GM21360 (cell line): ENCODE measurements around the gene RASEF.
"Not testable (repeated sequence)": the region's sequence is repeated elsewhere in the genome, so short reads cannot be mapped to it uniquely, and the experiment has no call there.

Experiments used
- ATAC-seq: cut with Tn5 transposase; IDR thresholded peaks from one replicate; pipeline ENCODE4 v1.9.1; 2021; ENCODE audit warnings: mild to moderate bottlenecking, moderate library complexity; ENCODE audit not compliant: unreplicated experiment

Gene RASEF

GRCh38 chr9:82975176-82975575, 87.8 kb downstream of the RASEF start:
- ATAC-seq = no peak

DNA sequence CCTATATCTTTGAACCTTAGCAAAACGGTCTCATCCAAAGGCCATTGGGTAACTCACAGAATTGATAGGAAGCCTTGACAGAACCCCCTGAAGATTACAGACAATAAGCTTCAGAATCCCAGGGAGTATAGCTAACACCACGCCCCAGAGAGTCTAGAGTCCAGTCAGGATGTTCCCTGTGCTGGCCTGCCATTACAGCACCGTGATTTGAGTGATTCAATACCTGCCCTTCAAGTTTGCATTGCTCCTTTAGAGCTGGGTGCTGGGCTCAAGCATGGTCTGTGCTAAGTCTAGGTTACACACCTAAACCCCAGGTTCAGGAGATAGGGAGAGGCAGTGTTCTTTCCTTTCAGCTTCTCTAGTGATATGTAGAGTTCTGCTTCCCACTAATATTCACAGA, 90.5 kb downstream of the RASEF start:
- no peak for ATAC-seq

DNA sequence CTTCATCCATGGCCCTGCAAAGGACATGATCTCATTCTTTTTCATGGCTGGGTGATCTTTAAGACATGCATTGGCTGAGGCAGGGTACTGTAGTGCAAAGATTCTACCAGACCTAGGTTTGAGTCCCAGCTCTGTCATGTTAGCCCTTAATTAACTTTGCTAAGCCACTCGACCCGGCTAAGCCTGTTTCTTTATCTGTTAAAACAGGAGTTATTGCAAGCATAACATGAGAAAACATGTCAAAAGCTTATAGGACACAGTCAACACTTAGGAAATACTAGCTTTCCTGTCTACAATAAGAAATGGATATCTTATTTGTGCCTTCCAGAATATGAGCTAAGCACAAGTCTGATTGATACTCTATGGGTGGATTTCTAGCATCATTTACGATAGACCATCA, 92.6 kb downstream of the RASEF start:
- no peak for ATAC-seq

DNA sequence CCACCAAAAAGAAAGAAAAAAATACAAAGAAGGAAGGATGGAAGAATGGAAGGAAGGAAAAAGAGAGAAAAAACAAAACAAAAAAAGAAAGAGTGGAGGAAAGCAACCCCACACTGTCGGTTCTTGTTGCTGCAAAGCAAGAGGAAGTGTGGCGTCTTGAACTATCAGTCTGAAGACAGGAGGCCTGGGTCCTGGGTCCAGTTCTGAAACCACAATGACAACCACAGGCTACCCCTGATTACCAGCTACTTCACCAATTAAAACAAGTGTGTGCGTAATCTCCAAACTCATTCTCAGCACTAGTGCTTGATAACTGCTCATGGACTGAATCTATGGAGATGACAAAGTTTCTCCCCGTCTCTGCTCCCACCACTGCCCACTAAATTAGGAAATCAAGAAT, 93.7 kb downstream of the RASEF start:
- ATAC-seq = no peak

- no peak for ATAC-seq
Measured at GRCh38 chr9:82968816-82969215, 94.1 kb downstream of the RASEF start.

DNA sequence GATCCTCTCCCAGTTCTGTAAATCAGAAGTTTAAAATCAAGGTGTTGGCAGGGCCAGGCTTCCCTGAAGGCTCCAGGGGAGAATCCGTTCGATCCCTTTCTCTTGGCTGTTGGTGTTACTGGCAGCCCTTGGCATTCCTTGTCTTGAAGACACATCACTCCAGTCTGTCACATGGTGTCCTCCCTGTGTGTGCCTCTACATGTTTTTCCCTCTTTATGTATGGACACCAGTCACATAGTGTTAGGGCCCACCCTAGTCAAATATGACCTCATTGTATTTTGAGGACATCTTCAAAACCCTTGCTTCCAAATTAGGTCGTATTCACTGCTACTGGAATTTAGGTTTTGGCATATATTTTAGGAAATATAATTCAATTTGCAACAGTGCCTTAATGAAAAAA, 94.6 kb downstream of the RASEF start:
- ATAC-seq = no peak

DNA sequence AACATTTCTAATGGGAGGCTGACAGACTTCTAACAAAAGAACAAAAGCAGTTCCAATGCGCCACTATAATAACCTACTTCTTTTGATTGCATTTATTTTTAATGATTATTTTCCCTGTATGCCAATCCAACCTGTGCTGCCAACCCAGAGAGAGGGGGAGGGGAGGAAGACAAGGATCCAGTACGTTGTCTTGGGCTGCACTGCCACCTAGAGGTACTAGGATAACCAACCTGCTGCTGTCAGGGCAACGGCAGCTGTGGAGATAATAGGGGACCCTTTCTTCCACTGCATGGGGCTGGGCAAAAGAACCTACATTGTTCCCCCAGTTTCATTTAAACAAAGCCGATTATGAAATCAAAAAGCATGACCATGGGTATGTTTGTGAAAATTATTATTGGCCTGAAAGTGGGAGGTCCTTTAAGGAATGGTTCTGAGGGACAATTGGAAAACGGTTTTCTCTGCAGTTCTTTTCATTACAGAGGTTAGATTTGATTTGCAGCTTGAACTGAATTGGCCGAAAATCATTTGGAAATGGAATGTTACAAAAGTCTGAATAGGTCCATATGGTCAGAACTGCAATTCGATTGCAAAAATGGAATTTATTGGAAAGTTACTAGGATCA, 101.3 kb downstream of the RASEF start:
- ATAC-seq = peak; percentile 98

DNA sequence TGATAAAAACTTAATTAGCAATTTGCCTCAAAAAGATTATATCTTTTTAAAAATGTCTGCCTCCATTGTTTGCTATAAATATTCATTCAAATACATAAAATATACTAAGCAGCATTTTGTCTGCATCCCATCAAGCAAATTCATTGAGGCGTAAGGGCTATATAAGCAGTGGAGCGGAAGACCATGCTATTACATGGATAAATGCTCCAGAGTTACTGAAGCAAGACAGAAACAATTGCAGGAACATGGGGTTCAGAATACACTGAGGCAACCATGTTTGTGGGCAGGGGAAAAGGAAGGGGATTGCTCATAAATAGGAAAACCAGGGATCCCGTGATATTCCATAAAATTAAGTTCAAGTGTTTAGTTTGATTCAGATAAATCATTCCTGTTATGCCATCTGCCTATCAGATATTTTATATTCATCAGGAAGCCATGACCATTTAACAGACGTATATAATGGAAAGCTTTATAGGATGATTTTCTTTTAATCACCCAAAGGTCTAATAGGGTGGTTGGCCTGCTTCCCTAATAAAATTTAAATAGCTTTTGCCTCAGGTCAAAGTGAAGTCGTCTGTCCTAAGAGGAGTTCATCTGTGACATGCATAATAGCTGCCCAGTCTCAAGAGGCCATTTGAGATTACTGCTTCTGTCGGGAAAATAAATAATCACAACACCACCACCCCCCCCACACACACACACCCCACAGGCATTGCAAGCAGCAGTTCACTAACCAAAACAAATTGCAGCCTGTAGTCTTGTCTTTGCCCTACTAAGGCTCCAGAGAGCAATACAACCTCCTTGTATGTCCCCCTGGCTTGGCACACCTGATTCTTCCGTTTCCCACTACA, 105.2 kb downstream of the RASEF start:
- ATAC-seq = no peak

GRCh38 chr9:82949203-82949602, 113.7 kb downstream of the RASEF start:
- no peak for ATAC-seq

- no peak for ATAC-seq
Measured at GRCh38 chr9:82940376-82940775, 122.6 kb downstream of the RASEF start.

DNA sequence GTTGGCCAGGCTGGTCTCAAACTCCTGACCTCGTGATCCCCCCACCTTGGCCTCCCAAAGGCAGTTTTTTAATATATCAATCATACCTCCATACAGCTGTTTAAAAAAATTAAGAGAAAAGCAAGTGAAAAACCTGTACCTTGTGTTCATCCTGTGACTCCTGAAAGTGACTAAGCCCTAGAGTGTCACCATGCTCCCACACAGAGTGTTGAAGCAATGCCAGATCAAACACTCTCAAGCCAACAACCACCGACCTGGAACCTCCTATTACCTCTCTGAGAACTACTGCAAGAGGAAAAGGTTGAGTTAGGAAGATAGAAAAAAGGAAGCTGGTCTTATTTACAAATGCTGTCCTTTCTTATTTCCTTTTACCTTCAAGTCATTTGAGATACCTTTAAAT, 123.5 kb downstream of the RASEF start:
- no peak for ATAC-seq

- no peak for ATAC-seq
Measured at GRCh38 chr9:82938426-82939218, 124.3 kb downstream of the RASEF start.

DNA sequence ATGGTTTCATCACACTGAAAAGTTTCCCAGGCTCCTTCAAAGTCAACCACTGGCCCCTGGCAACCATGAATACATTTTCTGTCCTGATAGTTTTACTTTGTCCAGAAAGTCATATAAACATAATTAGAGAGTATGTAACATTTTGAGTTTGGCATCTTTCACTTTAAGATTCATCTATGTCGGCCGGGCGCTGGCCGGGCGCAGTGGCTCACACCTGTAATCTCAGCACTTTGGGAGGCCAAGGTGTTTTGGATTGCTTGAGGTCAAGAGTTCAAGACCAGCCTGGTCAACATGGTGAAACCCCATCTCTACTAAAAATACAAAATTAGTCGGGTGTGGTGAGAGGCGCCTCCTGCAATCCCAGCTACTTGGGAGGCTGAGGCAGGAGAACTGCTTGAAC, 126.4 kb downstream of the RASEF start:
- not testable (repeated sequence) for ATAC-seq

GRCh38 chr9:82934949-82935348, 128.0 kb downstream of the RASEF start:
- ATAC-seq = no peak

GRCh38 chr9:82934025-82934424, 128.9 kb downstream of the RASEF start:
- ATAC-seq = not testable (repeated sequence)

DNA sequence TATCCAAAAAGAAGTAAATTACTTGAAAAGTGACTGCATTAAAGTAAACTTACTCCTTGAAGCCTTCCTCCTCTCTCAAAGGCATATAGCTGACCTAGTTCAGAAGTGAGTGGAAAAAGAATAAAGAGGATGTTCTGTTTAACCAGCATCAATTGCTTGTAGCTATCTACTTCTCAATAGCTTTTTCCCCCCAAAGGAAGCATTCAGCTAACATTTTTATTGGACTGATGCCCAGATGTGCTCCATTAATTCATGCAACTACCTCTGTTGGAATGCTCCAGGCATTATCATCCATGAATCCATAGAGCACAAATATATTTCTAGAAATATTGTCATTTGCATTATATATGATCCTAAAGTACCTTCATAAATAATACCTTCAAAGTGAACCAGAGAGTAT, 132.8 kb downstream of the RASEF start:
- no peak for ATAC-seq
